Stomach (tissue), 4 donors: ENCODE measurements around the gene LRGUK.

Experiments used
- CTCF ChIP-seq, 7 experiments: fragments of 450-650 bp in 4 of 7; fragments of 200-600 bp in 3 of 7; sonication (generic) in 3 of 7; IDR thresholded peaks; one replicate each; pipeline ENCODE4 v1.5.1; 2016 to 2019; ENCODE audit warnings: antibody characterized with exemption in 7 of 7, control low read depth in 2 of 7, mild to moderate bottlenecking in 1 of 7
- POLR2A ChIP-seq, 4 donors: fragments of 450-650 bp; IDR thresholded peaks; one replicate each; pipeline ENCODE4 v1.6.1; 2016; ENCODE audit warnings: antibody characterized with exemption in 4 of 4, control low read depth in 2 of 4, mild to moderate bottlenecking in 1 of 4, moderate library complexity in 1 of 4

- TF ChIP-seq POLR2A (IDR thresholded peaks at IDR 0.05): no peak
- no peak for TF ChIP-seq CTCF (IDR thresholded peaks at IDR 0.05)
These were observed 173.8 kb downstream of the LRGUK start for GRCh38 chr7:134300988-134301387.
